CD4-positive, alpha-beta T cell treated with Interleukin-15 for 1 hour (primary cell): ENCODE results near the gene ZNF554.
"Not testable (repeated sequence)": the region's sequence is repeated elsewhere in the genome, so short reads cannot be mapped to it uniquely, and the experiment has no call there.

Experiments
- DNase-seq: peaks from one replicate; pipeline ENCODE4 v3.0.0-alpha.2; 2020

The ZNF554 gene

GRCh38 chr19:2791440-2791839, 28.2 kb upstream of the ZNF554 start:
- DNase-seq = no peak

- DNase-seq = no peak
These were observed 27.8 kb upstream of the ZNF554 start for GRCh38 chr19:2791876-2792275.

- DNase-seq = not testable (repeated sequence)
These were observed 27.0 kb upstream of the ZNF554 start for GRCh38 chr19:2792666-2793065.

- DNase-seq = no peak
These were observed 26.5 kb upstream of the ZNF554 start for GRCh38 chr19:2793126-2793525.

GRCh38 chr19:2793577-2793976, 26.1 kb upstream of the ZNF554 start:
- DNase-seq = no peak

GRCh38 chr19:2795827-2796658, 23.6 kb upstream of the ZNF554 start:
- no peak for DNase-seq

GRCh38 chr19:2796659-2797266, 22.9 kb upstream of the ZNF554 start:
- DNase-seq = no peak

- DNase-seq = no peak
These were observed 22.4 kb upstream of the ZNF554 start for GRCh38 chr19:2797280-2797679.

GRCh38 chr19:2798158-2798685, 21.4 kb upstream of the ZNF554 start:
- DNase-seq = no peak

- no peak for DNase-seq
These were observed 20.9 kb upstream of the ZNF554 start for GRCh38 chr19:2798733-2799132.

GRCh38 chr19:2799273-2800020, 20.2 kb upstream of the ZNF554 start:
- DNase-seq = no peak

- no peak for DNase-seq
These were observed 19.2 kb upstream of the ZNF554 start for GRCh38 chr19:2800506-2800905.

- no peak for DNase-seq
These were observed 16.8 kb upstream of the ZNF554 start for GRCh38 chr19:2802826-2803225.

- DNase-seq = no peak
These were observed 16.0 kb upstream of the ZNF554 start for GRCh38 chr19:2803486-2804155.

- no peak for DNase-seq
These were observed 15.3 kb upstream of the ZNF554 start for GRCh38 chr19:2804156-2805004.

- DNase-seq = no peak
These were observed 14.3 kb upstream of the ZNF554 start for GRCh38 chr19:2805261-2805900.

- DNase-seq = no peak
These were observed 13.5 kb upstream of the ZNF554 start for GRCh38 chr19:2805991-2806649.

GRCh38 chr19:2806736-2807378, 12.8 kb upstream of the ZNF554 start:
- no peak for DNase-seq

- DNase-seq = no peak
These were observed 12.1 kb upstream of the ZNF554 start for GRCh38 chr19:2807379-2808128.
